ENCODE results near the gene DMRTC1. TPM values are rescaled to one million over a fixed set of nuclear protein-coding genes. Genes with fewer than 3 reads are reported as not detected.
"Not testable (repeated sequence)": the region's sequence is repeated elsewhere in the genome, so short reads cannot be mapped to it uniquely, and the experiment has no call there.

Gene DMRTC1, protein sequence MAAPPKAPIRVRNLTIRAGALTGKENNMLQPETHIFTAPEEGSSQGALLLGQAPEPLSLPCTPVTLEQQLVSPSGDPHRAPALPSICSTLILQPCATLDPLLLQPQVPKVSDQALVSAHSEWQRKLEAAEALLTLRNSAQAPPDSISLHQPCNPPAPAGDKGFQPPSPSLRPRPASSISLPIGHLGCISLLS
- polyA plus RNA-seq = not detected

DNA sequence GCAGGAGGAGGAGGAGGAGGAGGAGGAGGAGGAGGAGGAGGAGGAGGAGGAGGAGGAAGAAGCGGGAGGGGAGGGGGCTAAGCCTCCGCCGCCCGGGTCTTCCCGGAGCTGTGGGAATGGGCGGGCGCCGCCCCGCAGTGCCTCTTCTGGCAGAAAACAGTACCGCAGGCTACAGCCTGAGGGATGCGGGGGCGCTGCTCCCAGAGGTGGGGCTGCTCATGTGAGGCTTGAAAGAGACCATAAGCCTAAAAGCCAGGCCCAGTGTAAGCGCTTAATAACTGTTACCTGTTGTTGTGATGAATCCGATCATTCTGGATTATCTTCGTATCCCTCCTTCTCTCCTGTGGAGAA, at the start of gene DMRTC1:
Gene DMRTC1 (minus strand): TSS at position 19 of the 351 bp plus-strand sequence. CDS start 68,143 bp downstream, outside the sequence.
- no CpG with 5 or more reads among the region's 15 CpGs for WGBS, 2 donors
- not testable (repeated sequence) for H3K36me3 ChIP-seq (ENCODE audit: control insufficient read depth in 2 of 2, insufficient read depth in 2 of 2, low read length in 1 of 2); H3K4me3 ChIP-seq (ENCODE audit: low read depth in 1 of 2, low read length in 2 of 2); H3K4me1 ChIP-seq (ENCODE audit: control insufficient read depth in 2 of 2, insufficient read depth in 2 of 2, low read length in 1 of 2); H3K27ac ChIP-seq (ENCODE audit: low read depth in 2 of 2, low read length in 1 of 2); H3K9me3 ChIP-seq (ENCODE audit: control insufficient read depth in 2 of 2, insufficient read depth in 1 of 2, low read depth in 1 of 2, low read length in 1 of 2); H3K27me3 ChIP-seq (ENCODE audit: control insufficient read depth in 1 of 2, insufficient read depth in 2 of 2, low read length in 2 of 2)

GRCh38 chrX:72980894-72981469, 37.3 kb upstream of the DMRTC1 start:
- not testable (repeated sequence) for H3K36me3 ChIP-seq (ENCODE audit: control insufficient read depth in 2 of 2, insufficient read depth in 2 of 2, low read length in 1 of 2); H3K4me1 ChIP-seq (ENCODE audit: control insufficient read depth in 2 of 2, insufficient read depth in 2 of 2, low read length in 1 of 2); H3K9me3 ChIP-seq (ENCODE audit: control insufficient read depth in 2 of 2, insufficient read depth in 1 of 2, low read depth in 1 of 2, low read length in 1 of 2); H3K4me3 ChIP-seq (ENCODE audit: low read depth in 1 of 2, low read length in 2 of 2); H3K27me3 ChIP-seq (ENCODE audit: control insufficient read depth in 1 of 2, insufficient read depth in 2 of 2, low read length in 2 of 2); H3K27ac ChIP-seq (ENCODE audit: low read depth in 2 of 2, low read length in 1 of 2)
- WGBS, 2 donors = 52 to 71% methylated on average over 5 of the region's 5 CpGs

DNA sequence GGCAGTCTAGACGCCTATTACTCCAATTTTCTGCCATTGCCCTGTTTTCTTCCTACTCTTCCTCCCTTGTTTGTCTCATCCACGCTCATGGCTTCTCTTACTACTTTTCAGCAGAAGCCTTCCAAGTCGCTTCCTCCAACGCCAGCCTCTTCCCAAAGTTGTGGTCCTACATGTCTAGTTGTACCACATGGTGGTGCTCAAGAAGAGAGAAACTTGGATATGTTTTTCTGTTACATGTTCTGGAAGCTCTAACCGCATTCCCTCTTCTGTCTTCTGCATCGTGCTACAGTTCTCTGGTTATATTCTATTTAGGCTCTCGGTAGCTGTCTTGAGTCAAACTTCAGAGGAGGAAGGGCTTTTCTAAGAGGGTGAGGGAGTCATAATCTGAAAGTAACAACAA, 31.2 kb upstream of the DMRTC1 start:
- not testable (repeated sequence) for H3K4me3 ChIP-seq (ENCODE audit: low read depth in 1 of 2, low read length in 2 of 2); H3K4me1 ChIP-seq (ENCODE audit: control insufficient read depth in 2 of 2, insufficient read depth in 2 of 2, low read length in 1 of 2); H3K36me3 ChIP-seq (ENCODE audit: control insufficient read depth in 2 of 2, insufficient read depth in 2 of 2, low read length in 1 of 2); H3K27me3 ChIP-seq (ENCODE audit: control insufficient read depth in 1 of 2, insufficient read depth in 2 of 2, low read length in 2 of 2); H3K27ac ChIP-seq (ENCODE audit: low read depth in 2 of 2, low read length in 1 of 2); H3K9me3 ChIP-seq (ENCODE audit: control insufficient read depth in 2 of 2, insufficient read depth in 1 of 2, low read depth in 1 of 2, low read length in 1 of 2)
- WGBS, 2 donors = no CpG with 5 or more reads among the region's 7 CpGs

DNA sequence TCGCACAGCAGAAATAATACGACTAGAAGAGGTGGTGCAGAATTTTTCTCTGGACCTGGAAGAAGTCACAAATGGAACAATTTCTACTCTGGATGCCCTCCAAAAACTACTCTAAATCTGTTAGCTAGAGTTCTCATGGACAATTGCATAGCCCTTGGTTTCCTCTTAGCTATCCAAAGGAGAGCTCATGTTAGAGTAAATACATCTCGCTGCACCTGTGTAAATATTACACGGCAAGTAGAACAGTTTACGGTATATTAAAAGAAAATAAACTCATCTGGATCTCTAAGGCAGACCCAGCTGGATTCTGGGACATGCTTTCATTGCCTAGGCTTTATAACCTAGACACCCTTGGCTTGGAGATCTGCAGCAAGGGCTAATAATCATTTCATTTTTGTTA, 28.2 kb upstream of the DMRTC1 start:
- not testable (repeated sequence) for H3K27ac ChIP-seq (ENCODE audit: low read depth in 2 of 2, low read length in 1 of 2); H3K9me3 ChIP-seq (ENCODE audit: control insufficient read depth in 2 of 2, insufficient read depth in 1 of 2, low read depth in 1 of 2, low read length in 1 of 2); H3K27me3 ChIP-seq (ENCODE audit: control insufficient read depth in 1 of 2, insufficient read depth in 2 of 2, low read length in 2 of 2); H3K36me3 ChIP-seq (ENCODE audit: control insufficient read depth in 2 of 2, insufficient read depth in 2 of 2, low read length in 1 of 2); H3K4me3 ChIP-seq (ENCODE audit: low read depth in 1 of 2, low read length in 2 of 2); H3K4me1 ChIP-seq (ENCODE audit: control insufficient read depth in 2 of 2, insufficient read depth in 2 of 2, low read length in 1 of 2)
- WGBS, 2 donors = no CpG with 5 or more reads among the region's 5 CpGs

GRCh38 chrX:72959971-72960370, 16.3 kb upstream of the DMRTC1 start:
- no CpG with 5 or more reads among the region's 9 CpGs for WGBS, 2 donors
- H3K4me3 ChIP-seq (ENCODE audit: low read depth in 1 of 2, low read length in 2 of 2); H3K9me3 ChIP-seq (ENCODE audit: control insufficient read depth in 2 of 2, insufficient read depth in 1 of 2, low read depth in 1 of 2, low read length in 1 of 2); H3K4me1 ChIP-seq (ENCODE audit: control insufficient read depth in 2 of 2, insufficient read depth in 2 of 2, low read length in 1 of 2); H3K27me3 ChIP-seq (ENCODE audit: control insufficient read depth in 1 of 2, insufficient read depth in 2 of 2, low read length in 2 of 2); H3K36me3 ChIP-seq (ENCODE audit: control insufficient read depth in 2 of 2, insufficient read depth in 2 of 2, low read length in 1 of 2); H3K27ac ChIP-seq (ENCODE audit: low read depth in 2 of 2, low read length in 1 of 2): not testable (repeated sequence)

GRCh38 chrX:72943035-72943818, 410 bp downstream of the DMRTC1 start:
- no CpG with 5 or more reads among the region's 44 CpGs for WGBS, 2 donors

GRCh38 chrX:72942272-72942671, 1.4 kb downstream of the DMRTC1 start:
- not testable (repeated sequence) for H3K27ac ChIP-seq (ENCODE audit: low read depth in 2 of 2, low read length in 1 of 2); H3K9me3 ChIP-seq (ENCODE audit: control insufficient read depth in 2 of 2, insufficient read depth in 1 of 2, low read depth in 1 of 2, low read length in 1 of 2); H3K4me3 ChIP-seq (ENCODE audit: low read depth in 1 of 2, low read length in 2 of 2); H3K4me1 ChIP-seq (ENCODE audit: control insufficient read depth in 2 of 2, insufficient read depth in 2 of 2, low read length in 1 of 2); H3K36me3 ChIP-seq (ENCODE audit: control insufficient read depth in 2 of 2, insufficient read depth in 2 of 2, low read length in 1 of 2); H3K27me3 ChIP-seq (ENCODE audit: control insufficient read depth in 1 of 2, insufficient read depth in 2 of 2, low read length in 2 of 2)
- no CpG with 5 or more reads among the region's 6 CpGs for WGBS, 2 donors

More at GRCh38 chrX:72943035-72943818, 410 bp downstream of the DMRTC1 start:
- H3K4me1 ChIP-seq (ENCODE audit: control insufficient read depth in 2 of 2, insufficient read depth in 2 of 2, low read length in 1 of 2); H3K4me3 ChIP-seq (ENCODE audit: low read depth in 1 of 2, low read length in 2 of 2); H3K27me3 ChIP-seq (ENCODE audit: control insufficient read depth in 1 of 2, insufficient read depth in 2 of 2, low read length in 2 of 2); H3K27ac ChIP-seq (ENCODE audit: low read depth in 2 of 2, low read length in 1 of 2); H3K9me3 ChIP-seq (ENCODE audit: control insufficient read depth in 2 of 2, insufficient read depth in 1 of 2, low read depth in 1 of 2, low read length in 1 of 2); H3K36me3 ChIP-seq (ENCODE audit: control insufficient read depth in 2 of 2, insufficient read depth in 2 of 2, low read length in 1 of 2): not testable (repeated sequence)

- H3K9me3 ChIP-seq (ENCODE audit: control insufficient read depth in 2 of 2, insufficient read depth in 1 of 2, low read depth in 1 of 2, low read length in 1 of 2); H3K4me3 ChIP-seq (ENCODE audit: low read depth in 1 of 2, low read length in 2 of 2); H3K36me3 ChIP-seq (ENCODE audit: control insufficient read depth in 2 of 2, insufficient read depth in 2 of 2, low read length in 1 of 2); H3K27me3 ChIP-seq (ENCODE audit: control insufficient read depth in 1 of 2, insufficient read depth in 2 of 2, low read length in 2 of 2); H3K4me1 ChIP-seq (ENCODE audit: control insufficient read depth in 2 of 2, insufficient read depth in 2 of 2, low read length in 1 of 2); H3K27ac ChIP-seq (ENCODE audit: low read depth in 2 of 2, low read length in 1 of 2): not testable (repeated sequence)
- WGBS, 2 donors = no CpG with 5 or more reads among the region's 15 CpGs
Observed at GRCh38 chrX:72937906-72938305, 5.7 kb downstream of the DMRTC1 start, which contains the start of gene FAM236A. TSS of gene FAM236A (plus strand) at chrX:72938206. CDS start at chrX:72938263, 57 bp downstream.

DNA sequence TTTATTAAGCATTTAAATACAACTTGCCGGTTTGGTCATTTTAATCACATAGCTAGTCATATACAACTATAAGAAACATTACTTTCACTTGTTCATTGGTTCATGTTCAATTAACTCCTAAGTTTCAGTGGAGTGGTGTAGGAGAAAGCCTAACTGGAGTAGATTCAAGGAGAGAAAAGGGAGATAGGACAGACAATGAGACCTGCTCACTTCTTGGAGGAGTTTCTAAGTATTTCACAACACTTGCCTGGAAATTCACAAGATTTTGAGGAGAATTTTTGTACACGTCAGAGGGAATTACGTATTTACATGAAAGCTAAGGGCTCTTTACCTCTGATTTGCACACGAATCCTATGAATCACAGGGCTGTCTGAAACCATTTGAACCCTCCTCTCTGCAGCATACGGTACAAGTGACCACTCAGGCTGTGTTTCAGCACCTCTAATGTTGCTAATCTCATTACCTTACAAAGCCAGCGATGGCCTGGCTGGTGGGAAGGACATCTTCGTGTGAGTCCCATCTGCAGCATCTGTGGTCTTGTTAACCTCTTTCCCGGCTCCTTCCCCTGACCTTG, 6.7 kb downstream of the DMRTC1 start:
- H3K4me3 ChIP-seq (ENCODE audit: low read depth in 1 of 2, low read length in 2 of 2); H3K27me3 ChIP-seq (ENCODE audit: control insufficient read depth in 1 of 2, insufficient read depth in 2 of 2, low read length in 2 of 2); H3K27ac ChIP-seq (ENCODE audit: low read depth in 2 of 2, low read length in 1 of 2); H3K4me1 ChIP-seq (ENCODE audit: control insufficient read depth in 2 of 2, insufficient read depth in 2 of 2, low read length in 1 of 2); H3K9me3 ChIP-seq (ENCODE audit: control insufficient read depth in 2 of 2, insufficient read depth in 1 of 2, low read depth in 1 of 2, low read length in 1 of 2); H3K36me3 ChIP-seq (ENCODE audit: control insufficient read depth in 2 of 2, insufficient read depth in 2 of 2, low read length in 1 of 2): not testable (repeated sequence)
- no CpG with 5 or more reads among the region's 8 CpGs for WGBS, 2 donors
